HG03575 (cell line): Measurements from ENCODE around the gene COX17.

Source experiments
- ATAC-seq: cut with Tn5 transposase; IDR thresholded peaks from one replicate; pipeline ENCODE4 v1.9.1; 2021; ENCODE audit not compliant: unreplicated experiment, insufficient number of reproducible peaks, low FRiP score; ENCODE audit errors: extremely low read depth

The COX17 gene

DNA sequence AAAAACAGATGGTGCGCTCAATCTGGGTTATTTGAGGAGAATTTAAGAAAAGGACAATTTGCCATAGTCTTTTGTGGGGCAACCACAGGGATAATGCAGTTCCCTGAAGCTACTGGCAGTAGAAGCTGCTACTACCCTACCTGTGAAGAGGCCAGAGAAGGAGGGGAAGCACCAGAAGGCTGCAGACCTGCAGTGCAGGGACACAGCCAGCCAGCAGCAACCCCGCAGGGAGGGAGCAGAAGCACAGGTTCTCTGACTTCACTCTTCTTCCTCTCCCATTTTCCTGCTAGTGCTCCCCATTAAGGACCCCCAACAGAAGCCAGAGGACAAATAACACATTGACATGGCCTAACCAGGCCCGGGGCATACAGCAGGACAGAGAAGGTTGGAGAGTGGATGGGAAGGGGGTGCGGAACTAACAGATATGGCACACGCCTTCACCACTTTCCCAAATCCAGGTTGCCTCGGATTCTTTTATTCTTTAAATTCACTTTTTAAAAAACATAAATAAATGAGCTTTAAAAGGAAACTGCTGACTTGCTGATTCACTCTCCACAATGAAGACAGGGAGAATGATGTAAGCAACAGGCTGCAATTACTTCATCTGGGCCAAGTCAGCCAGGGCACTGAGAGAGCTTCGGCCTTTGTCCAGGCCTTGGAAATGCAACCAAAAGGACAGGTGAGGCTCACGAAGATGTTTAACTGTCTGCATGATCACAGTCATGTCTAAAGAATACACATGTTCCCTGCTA is 46.9 kb downstream of the COX17 start:
- no peak for ATAC-seq

DNA sequence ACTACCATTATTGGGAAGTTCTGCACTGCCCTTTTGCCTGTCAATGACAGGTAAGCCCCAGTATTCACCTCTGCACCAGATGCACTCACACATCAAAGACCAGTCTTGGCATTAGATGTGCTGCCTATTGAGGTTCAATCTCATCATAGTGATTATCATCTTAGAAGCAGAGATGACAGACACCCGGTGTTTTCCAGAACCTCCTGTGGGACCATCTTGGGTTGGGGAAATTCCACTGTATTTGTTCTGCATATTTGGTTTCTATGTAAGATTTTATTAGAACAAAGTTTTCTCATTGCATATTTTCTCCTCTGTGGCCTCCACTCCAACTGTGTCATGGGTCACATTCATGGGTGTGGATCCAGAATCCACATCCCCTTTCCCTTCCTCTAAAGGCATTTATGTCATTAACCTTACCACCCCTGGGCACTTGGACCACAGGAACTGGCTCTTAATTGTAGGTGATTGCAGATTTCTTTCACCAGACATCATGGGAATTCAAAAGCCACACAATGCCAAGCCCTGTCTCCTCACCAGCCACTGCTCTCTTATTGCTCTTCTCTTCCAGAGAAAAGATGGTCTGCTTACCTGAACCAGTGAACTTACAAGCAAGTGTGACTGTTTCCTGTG is 48.3 kb downstream of the COX17 start:
- ATAC-seq: no peak

DNA sequence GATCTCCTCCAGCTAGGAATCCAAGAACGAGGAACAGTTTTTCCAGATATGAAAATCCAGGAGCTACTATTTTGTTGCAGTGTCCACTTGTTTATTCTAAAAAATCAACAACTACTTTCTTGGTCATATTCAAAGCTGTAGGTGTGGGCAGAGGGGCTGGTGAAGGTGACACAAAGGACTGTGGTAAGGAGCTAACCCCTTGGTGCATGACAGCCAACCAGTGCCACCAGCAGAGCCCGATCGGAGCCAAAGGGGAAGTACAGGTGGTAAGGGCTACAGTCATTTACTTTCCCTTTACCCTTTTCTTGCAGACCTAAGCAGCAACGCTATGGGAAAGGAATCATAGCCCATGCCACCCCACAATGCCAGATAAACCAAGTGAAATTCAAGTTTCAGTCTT is 48.8 kb downstream of the COX17 start:
- ATAC-seq: no peak

DNA sequence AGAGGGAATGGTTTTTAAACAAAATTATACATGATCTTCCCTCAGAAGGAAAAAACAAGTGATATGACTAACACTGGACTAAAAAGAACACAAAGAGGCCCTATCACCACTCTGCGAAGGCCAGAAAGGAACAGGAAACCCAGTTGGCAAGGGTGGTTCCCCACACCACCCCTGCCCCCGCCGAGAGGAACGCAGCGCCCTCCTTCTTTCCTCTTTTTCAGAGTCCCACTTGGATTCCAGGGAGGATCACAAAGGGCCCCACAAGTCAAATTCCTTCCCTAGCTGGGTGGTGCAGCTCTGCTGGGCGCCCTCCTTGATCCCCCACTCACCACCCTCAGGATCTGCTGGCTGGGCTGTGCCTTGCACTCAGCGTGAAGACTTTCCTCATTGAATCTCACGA is 49.7 kb downstream of the COX17 start:
- ATAC-seq: no peak

DNA sequence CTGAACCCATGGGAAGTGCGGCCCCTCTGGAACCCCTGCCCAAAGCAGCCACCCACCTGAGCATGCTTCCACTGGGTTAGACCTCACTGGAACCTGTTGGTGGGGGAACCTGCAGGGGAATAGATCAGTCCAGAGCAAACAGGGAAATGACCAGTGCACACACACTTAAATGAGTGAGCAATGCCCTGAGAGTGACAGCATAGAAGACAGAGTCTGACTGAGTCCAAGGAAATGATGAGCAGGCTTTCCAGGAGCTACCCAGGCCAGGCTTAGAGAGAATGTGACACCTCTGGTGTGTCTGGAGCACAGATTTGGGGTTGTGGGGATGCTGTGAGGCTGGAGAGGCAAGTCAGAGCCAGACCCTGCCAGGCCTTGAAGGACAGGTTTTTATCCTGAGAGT is 51.0 kb downstream of the COX17 start:
- ATAC-seq: no peak

DNA sequence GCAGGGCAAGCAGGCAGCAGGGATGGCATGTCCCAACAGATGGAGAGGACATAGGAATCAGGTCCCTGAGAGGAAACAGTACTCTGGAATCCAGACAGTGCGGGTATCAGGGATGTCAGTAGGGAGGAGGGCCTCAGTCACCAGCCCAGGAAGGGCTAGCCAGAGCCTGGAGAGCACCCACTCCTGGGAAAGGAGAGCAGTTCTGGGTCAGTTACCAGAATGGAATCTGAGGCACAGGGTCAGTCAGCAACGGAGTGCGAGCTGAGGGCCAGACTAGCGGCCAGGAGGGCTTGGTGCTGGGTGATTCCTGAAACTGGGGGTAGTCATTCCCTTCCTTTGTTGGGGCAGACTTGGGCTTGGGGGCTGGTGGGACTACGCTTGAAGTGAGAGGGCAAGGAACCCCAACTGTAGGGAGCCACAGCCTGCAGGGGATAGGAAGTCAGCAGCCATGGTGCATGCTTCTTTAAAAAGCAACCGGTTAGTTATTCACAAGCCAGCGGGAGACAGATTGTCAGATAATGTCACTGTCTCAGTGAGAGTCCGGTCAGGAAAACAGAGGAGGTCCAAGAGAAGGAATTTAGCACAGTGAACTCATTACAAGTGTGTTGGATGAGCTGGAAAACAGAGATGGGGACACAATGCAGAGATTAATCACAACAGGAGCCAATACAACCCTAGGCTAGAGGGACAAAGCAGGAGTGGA is 51.6 kb downstream of the COX17 start:
- ATAC-seq: no peak

DNA sequence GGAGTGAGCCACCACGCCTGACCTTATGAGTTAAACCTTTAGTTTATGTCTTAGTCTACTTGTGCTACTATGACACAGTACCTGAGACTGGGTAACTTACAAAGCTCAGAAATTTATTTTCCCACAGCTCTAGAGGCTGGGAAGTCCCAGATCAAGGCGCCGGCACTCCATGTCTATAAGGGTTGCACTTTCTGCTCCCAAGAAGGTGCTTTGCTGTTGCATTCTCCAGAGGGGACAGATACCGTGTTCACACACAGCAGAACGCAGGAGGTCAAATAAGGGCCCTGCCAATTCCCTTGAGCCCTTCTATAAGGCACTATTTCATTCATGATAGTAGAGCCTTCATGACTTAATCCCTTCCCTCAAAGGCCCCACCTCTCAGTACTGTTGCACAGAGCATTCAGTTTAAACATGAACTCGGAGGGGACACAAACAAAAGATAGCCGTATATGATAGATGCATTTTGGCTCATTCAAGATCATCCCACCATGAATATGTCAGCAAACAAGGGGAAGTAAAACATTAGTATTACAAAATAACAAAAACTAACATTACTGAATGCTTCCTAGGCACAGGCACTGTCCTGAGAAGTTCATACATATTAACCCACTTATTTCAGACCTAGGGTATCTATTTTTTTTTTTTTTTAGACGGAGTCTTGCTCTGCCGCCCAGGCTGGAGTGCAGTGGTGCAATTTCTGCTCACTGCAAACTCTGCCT is 53.0 kb downstream of the COX17 start:
- ATAC-seq: no peak

DNA sequence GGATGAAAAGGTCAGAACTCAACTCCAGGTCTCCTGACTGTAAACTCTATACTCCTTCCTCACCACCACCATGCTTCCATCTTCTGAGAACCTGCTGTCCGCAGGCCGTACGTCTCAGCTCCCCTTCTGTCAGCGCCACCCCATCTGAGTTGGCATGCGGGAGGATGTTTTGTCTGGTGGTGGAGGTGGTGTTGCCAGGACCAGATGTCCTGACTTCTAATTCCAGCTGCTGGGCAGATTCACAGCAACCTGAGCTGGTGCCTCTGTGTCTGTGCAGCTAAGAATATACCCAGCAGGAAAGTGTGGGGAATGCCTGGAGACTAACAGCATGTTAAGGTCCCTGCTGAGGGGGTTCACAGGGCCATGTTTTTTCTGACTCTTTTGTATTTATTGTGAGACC is 56.3 kb downstream of the COX17 start:
- no peak for ATAC-seq
